ENCODE measurements around the gene WDFY2.

DNA sequence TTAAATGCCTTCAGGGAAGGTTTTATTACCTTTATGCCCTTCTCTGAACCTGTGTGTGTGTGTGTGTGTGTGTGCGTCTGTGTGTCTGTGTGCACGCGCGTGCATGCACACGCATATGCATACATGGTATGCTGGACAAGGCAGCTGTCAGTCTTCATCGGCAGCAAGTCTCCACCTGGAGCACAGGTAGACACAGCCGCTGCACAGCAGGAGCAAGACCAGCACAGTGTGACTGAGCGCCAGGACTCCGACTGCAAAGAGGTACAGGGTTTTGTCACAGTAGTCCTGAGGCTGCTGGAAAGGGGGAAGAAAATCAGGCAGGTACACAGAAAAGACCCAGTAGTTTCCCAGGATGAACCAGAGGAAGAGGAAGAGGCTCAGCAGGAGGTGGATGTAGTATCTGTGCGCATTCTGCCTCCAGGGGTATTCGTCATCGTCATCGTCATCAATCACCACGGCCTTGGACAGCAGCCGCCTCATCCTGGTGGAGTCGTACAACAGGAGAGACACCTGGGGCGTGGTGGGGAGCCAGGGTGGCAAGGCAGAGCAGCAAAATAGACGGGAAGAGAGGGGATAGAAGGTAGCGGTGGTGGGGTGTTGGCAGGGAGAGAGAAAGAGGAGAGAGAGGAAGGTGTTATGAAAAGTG is 232.5 kb downstream of the WDFY2 start:
- TF ChIP-seq, protein P1, sequence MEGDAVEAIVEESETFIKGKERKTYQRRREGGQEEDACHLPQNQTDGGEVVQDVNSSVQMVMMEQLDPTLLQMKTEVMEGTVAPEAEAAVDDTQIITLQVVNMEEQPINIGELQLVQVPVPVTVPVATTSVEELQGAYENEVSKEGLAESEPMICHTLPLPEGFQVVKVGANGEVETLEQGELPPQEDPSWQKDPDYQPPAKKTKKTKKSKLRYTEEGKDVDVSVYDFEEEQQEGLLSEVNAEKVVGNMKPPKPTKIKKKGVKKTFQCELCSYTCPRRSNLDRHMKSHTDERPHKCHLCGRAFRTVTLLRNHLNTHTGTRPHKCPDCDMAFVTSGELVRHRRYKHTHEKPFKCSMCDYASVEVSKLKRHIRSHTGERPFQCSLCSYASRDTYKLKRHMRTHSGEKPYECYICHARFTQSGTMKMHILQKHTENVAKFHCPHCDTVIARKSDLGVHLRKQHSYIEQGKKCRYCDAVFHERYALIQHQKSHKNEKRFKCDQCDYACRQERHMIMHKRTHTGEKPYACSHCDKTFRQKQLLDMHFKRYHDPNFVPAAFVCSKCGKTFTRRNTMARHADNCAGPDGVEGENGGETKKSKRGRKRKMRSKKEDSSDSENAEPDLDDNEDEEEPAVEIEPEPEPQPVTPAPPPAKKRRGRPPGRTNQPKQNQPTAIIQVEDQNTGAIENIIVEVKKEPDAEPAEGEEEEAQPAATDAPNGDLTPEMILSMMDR (conservative IDR thresholded peaks at IDR 0.05), result no peak
- no peak for TF ChIP-seq EZH2 (IDR thresholded peaks at IDR 0.05; ENCODE audit: low read depth)

Measured in PC-9 (cell line).